Measurements from ENCODE around the gene SEPHS1.

The SEPHS1 gene

GRCh38 chr10:13306103-13306502 lies 42.0 kb downstream of the SEPHS1 start:
- TF ChIP-seq, protein P1, sequence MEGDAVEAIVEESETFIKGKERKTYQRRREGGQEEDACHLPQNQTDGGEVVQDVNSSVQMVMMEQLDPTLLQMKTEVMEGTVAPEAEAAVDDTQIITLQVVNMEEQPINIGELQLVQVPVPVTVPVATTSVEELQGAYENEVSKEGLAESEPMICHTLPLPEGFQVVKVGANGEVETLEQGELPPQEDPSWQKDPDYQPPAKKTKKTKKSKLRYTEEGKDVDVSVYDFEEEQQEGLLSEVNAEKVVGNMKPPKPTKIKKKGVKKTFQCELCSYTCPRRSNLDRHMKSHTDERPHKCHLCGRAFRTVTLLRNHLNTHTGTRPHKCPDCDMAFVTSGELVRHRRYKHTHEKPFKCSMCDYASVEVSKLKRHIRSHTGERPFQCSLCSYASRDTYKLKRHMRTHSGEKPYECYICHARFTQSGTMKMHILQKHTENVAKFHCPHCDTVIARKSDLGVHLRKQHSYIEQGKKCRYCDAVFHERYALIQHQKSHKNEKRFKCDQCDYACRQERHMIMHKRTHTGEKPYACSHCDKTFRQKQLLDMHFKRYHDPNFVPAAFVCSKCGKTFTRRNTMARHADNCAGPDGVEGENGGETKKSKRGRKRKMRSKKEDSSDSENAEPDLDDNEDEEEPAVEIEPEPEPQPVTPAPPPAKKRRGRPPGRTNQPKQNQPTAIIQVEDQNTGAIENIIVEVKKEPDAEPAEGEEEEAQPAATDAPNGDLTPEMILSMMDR (IDR thresholded peaks at IDR 0.05) = no peak

DNA sequence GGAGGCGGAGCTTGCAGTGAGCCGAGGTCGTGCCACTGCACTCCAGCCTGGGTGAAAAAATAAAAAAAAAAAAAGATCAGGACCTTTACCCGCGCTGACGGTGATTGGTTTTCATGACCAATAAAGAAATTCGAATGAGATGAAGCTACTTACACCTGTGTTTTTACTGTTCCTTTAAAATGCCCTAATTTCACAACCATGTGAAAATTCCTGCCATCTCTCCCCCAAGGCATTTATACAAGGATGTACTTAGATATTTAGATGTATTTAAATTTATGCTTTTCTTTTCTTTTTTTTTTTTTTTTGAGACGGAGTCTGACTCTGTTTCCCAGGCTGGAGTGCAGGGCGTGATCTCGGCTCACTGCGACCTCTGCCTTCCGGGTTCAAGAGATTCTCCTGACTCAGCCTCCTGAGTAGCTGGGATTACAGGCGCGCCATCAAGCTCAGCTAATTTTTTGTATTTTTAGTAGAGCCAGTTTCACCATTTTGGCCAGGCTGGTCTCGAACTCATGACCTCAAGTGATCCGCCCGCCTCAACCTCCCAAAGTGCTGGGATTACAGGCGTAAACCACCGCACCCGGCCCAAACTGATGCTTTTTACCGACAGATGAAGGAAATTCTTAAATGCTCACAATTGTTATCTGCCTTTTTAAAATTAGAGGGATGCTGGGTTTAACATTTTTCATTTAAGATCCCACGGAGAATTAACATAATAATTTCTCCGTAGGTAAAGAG lies 45.1 kb downstream of the SEPHS1 start:
- TF ChIP-seq, protein P1 (IDR thresholded peaks at IDR 0.05) = no peak

- TF ChIP-seq, protein P1 (IDR thresholded peaks at IDR 0.05) = no peak
These were observed 48.4 kb downstream of the SEPHS1 start, which contains the start of gene PHYH for GRCh38 chr10:13299437-13300287. TSS of gene PHYH (minus strand) at chr10:13300064. CDS start at chr10:13300042, 22 bp downstream.

GRCh38 chr10:13298748-13299436 lies 49.2 kb downstream of the SEPHS1 start:
- TF ChIP-seq, protein P1 (IDR thresholded peaks at IDR 0.05) = no peak

DNA sequence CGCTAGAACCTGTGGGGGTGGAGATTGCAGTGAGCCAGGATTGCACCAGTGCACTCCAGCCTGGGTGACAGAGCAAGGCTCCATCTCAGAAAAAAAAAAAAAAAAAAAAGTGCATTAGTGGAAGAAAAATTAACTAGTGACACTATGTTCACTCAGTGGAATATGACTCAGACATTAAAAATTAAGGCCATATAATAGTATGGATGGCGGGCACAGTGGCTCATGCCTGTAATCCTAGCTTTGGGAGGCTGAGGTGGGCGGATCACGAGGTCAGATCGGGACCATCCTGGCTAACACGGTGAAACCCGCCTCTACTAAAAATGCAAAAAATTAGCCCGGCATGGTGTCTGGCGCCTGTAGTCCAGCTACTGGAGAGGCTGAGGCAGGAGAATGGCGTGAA lies 51.6 kb downstream of the SEPHS1 start:
- TF ChIP-seq, protein P1 (IDR thresholded peaks at IDR 0.05) = no peak

- TF ChIP-seq, protein P1 (IDR thresholded peaks at IDR 0.05) = no peak
These were observed 53.3 kb downstream of the SEPHS1 start for GRCh38 chr10:13294784-13295183.

All from LNCAP (cell line).